Measurements from ENCODE around the gene SLC8A3.

SLC8A3 gene

DNA sequence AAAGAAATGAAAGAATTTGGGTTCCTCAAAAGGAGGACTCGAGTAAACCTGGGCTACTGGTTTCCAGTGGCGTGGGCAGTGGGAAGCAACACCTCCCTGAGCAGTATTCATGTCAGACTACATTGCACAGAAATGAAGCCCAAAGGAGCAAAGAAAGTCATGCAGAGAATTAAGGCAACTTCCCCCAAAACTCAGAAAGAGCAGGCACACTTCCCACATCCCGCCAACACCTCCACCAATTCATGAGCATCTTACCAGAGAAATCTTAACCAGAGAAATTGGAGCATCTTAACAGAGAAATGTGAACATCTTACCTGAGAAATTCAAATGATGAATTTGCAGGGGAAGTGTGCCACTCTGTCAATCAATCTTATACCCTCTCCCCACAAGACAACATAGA is 36.7 kb downstream of the SLC8A3 start:
- no peak for DNase-seq (ENCODE audit: low read depth)
- H3K4me3 ChIP-seq (ENCODE audit: low read depth, low read length) = no peak overlapping the region
- TF ChIP-seq, protein P1, sequence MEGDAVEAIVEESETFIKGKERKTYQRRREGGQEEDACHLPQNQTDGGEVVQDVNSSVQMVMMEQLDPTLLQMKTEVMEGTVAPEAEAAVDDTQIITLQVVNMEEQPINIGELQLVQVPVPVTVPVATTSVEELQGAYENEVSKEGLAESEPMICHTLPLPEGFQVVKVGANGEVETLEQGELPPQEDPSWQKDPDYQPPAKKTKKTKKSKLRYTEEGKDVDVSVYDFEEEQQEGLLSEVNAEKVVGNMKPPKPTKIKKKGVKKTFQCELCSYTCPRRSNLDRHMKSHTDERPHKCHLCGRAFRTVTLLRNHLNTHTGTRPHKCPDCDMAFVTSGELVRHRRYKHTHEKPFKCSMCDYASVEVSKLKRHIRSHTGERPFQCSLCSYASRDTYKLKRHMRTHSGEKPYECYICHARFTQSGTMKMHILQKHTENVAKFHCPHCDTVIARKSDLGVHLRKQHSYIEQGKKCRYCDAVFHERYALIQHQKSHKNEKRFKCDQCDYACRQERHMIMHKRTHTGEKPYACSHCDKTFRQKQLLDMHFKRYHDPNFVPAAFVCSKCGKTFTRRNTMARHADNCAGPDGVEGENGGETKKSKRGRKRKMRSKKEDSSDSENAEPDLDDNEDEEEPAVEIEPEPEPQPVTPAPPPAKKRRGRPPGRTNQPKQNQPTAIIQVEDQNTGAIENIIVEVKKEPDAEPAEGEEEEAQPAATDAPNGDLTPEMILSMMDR (IDR thresholded peaks at IDR 0.05; ENCODE audit: insufficient read depth, low read depth, low read length, missing control alignments) = no peak

DNA sequence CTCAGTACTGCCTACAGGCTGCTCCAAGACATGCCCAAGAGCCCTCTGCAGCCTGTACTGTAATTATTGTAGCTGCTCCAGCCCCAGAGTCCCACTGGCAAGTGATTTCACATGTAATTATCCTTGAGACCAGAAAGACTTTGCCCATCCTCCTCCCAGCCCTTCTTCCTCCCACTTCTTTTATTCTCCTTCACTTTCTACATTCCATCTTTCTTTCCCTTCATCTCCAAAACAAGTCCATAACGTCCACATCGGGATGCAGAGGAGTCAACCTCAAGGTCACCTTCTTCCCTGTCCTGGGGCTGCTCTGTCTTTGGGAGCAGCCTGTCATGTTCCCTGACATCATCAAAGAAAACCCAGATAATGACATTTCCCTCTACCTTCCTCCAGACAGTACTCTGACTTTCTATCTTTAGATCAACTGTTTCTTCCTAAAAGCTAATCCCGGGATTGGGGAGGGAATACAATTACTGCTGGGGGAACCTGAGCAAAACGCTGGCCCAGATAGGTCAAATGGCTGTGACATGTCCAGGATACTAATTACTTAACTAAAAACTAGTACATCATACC is 39.1 kb downstream of the SLC8A3 start:
- no peak overlapping the region for H3K4me3 ChIP-seq (ENCODE audit: low read depth, low read length)
- no peak for DNase-seq (ENCODE audit: low read depth)
- TF ChIP-seq, protein P1 (IDR thresholded peaks at IDR 0.05; ENCODE audit: insufficient read depth, low read depth, low read length, missing control alignments) = no peak

DNA sequence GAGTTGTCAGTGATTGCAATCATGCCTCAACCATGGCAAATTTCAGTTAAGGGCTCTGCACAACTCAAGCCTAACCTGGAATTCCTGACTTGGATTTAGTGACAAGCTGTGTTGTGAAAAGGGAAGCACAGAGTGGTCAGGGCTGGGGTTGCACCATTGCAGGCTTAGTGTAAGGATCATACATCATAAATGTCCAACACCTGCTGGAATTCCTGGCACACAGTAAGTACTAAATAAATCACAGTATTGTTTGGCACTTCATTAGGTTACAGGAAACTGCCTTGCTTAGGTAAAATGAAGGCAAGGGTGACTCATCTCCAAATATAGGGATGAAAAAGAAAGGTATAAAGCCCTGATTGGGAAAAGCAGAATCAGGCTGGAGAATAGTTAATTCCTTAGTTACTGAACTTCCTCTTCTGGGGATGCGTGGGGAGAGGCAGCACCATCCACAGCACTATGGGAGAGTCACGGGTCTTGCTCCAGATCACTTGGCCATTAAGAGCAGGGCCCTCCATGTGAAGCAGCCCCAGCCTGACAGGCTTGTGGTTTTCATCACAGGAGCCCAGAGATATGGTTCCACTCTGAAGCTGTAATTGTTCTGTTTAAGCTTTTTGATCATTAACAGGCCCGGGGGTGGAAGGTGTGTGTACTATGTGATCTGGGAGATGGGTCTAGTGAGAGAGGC is 39.7 kb downstream of the SLC8A3 start:
- TF ChIP-seq, protein P1 (IDR thresholded peaks at IDR 0.05; ENCODE audit: insufficient read depth, low read depth, low read length, missing control alignments) = no peak
- DNase-seq (ENCODE audit: low read depth) = no peak
- no peak overlapping the region for H3K4me3 ChIP-seq (ENCODE audit: low read depth, low read length)

DNA sequence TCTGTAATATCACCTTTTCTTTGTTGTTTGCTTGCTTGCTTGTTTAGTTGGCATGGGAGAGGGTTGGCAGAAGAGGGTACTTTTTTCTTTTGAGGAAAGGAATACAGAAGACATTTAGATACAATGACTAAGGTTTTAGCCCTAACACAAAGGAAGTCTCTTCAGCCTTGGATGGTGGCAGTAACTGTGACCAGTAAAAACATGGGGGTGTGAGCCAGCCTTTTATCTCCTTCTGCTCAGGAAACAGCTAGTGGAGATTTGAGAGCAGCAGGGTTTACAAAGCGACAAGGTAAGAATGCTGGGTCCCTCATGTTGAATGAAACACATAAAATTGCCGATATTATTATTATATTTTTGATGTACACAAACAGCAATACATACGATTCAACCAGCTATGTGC is 40.4 kb downstream of the SLC8A3 start:
- no peak overlapping the region for H3K4me3 ChIP-seq (ENCODE audit: low read depth, low read length)
- TF ChIP-seq, protein P1 (IDR thresholded peaks at IDR 0.05; ENCODE audit: insufficient read depth, low read depth, low read length, missing control alignments) = no peak
- no peak for DNase-seq (ENCODE audit: low read depth)

DNA sequence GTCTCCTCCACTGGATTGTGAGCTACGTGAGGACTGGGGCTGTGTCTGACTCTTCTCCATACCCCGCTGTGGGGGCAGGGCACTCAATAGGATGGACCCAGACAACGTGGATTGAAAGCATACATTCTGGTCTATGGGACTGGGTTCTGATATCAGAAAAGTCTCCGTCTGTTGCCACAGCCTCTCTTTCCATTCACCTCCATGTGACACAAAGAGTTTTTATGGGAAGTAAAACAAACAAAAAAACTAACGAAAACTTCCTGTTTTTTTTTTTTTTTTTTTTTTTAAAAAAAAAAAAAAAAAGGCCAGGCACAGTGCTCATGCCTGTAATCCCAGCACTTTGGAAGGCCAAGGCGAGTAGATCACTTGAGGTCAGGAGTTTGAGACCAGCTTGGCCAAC is 44.7 kb downstream of the SLC8A3 start:
- H3K4me3 ChIP-seq (ENCODE audit: low read depth, low read length) = no peak overlapping the region
- DNase-seq (ENCODE audit: low read depth) = no peak
- TF ChIP-seq, protein P1 (IDR thresholded peaks at IDR 0.05; ENCODE audit: insufficient read depth, low read depth, low read length, missing control alignments) = no peak

DNA sequence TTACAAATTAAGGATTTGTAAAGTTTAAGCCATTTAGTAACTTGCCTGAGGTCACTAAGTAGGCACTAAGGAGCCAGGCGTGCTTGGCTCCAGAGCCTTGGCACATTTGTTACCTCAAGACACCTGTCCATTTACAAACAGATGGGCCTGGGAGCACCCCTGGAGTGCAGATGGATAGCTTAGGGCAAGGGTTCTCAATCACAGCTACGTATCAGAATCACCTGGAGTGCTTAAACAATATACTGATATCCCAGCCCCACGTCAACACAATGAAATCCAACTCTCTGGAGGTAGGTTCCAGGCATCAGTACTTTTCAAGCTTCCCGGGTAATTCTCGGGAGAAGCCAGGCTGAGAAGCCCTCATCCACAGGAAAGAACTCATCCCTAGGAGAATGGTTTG is 45.4 kb downstream of the SLC8A3 start:
- no peak overlapping the region for H3K4me3 ChIP-seq (ENCODE audit: low read depth, low read length)
- DNase-seq (ENCODE audit: low read depth) = no peak
- TF ChIP-seq, protein P1 (IDR thresholded peaks at IDR 0.05; ENCODE audit: insufficient read depth, low read depth, low read length, missing control alignments) = no peak

DNA sequence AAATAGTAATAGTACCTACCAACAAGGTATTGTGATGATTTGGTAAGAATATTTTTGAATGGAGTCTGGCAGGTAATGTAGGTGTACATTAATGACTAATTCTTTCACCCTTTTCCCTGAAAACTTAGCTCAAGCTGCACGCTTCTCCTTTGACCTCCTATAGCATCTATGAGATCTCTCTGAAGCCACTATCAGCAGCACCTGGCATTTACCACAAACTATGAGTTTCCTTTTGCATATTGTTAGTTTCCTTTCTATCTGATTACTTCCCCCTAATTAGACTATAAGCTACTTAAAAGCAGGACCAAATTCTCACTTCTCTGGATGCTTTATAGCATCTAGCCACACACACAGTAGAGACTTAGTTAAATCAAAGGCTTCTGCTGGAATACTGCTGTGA is 48.1 kb downstream of the SLC8A3 start:
- no peak overlapping the region for H3K4me3 ChIP-seq (ENCODE audit: low read depth, low read length)
- TF ChIP-seq, protein P1 (IDR thresholded peaks at IDR 0.05; ENCODE audit: insufficient read depth, low read depth, low read length, missing control alignments) = no peak
- DNase-seq (ENCODE audit: low read depth) = no peak

Measured in GM12865 (cell line).